AG04450 (cell line): ENCODE data around the gene DOK5. TPM values are rescaled to one million over a fixed set of nuclear protein-coding genes. Genes with fewer than 3 reads are reported as not detected.

ENCODE experiments used
- CTCF ChIA-PET: fragments of 300-600, 350-600 bp; formaldehyde crosslinking; extraction: SDS; loops from one replicate; lab custom pipeline; 2022; ENCODE audit warnings: antibody characterized with exemption, inconsistent platforms; lab: Charles Lee
- POLR2A ChIA-PET: fragments of 350-600 bp; formaldehyde crosslinking; extraction: SDS; loops from one replicate; lab custom pipeline; 2021; ENCODE audit warnings: antibody characterized with exemption, inconsistent platforms; lab: Yijun Ruan, JAX
- DNase-seq: peaks from one replicate; pipeline ENCODE4 v3.0.0-alpha.2; 2011; ENCODE audit warnings: low read depth, low spot score
- H3K27ac ChIP-seq: one replicate; pipeline ENCODE4 v1.5.1; 2012; ENCODE audit warnings: low read depth, low read length, control low read depth
- H3K27me3 ChIP-seq: one replicate; pipeline ENCODE4 v1.6.0; 2012; ENCODE audit warnings: low read length; ENCODE audit not compliant: control insufficient read depth, insufficient read depth
- H3K4me3 ChIP-seq: 2 replicates; pipeline ENCODE4 v1.5.1; 2011; ENCODE audit warnings: mild to moderate bottlenecking, low read depth, low read length, control low read depth
- H3K9me3 ChIP-seq: 2 replicates; pipeline ENCODE4 v1.5.1; 2012; ENCODE audit warnings: low read length; ENCODE audit not compliant: control insufficient read depth, insufficient read depth
- polyA plus RNA-seq: library from polyadenylated mRNA; depleted of rRNA; stranded (reverse); fragments of >200 nt; gene quantifications from 2 replicates; pipeline ENCODE4 v1.2.3, GENCODE V29; 2011
- TF ChIP-seq, protein P1 (sequence below): IDR thresholded peaks from 2 replicates; pipeline ENCODE4 v1.5.1; 2011; ENCODE audit warnings: low read depth, low read length, control low read depth, inconsistent platforms

Gene DOK5
- polyA plus RNA-seq, 1 experiment = 1.9 TPM

DNA sequence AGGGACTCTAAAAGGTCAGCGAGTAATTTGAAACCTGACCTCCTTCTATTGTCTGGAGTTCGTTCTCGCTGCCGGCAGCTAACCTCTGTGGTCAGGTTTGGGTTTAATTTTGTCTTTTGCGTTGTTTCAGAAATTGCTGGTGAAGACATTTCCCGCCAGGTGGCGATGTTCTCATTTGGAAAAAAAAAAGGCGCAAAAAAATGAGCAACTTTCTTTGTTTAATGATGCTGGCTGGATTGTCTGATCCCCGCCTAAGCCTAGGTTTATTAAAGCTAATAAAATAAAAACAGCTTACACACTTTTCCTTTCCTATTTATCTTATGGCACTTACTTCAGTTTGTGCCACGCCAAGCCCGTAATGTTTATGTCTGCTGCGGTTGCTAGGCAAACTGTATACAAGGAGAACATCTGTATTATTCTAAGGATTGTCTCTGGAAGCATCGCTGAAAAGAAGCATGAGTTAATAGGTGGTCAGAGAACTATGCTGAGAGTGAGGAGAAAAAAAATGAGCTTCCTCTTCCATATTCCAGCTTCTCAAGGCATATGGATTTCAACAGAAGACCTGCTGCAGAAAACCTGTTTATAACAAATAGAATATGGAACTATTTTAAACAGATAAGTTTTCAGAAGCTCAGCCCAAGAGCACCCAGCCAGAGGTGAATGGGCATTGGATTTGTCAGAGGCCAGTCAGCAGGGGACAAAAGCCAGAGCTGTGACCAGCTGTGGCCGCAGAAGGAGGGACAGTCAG, 205.7 kb downstream of the DOK5 start:
- H3K9me3 ChIP-seq = no peaks in the 10 kb centered on the region
- TF ChIP-seq, protein P1, sequence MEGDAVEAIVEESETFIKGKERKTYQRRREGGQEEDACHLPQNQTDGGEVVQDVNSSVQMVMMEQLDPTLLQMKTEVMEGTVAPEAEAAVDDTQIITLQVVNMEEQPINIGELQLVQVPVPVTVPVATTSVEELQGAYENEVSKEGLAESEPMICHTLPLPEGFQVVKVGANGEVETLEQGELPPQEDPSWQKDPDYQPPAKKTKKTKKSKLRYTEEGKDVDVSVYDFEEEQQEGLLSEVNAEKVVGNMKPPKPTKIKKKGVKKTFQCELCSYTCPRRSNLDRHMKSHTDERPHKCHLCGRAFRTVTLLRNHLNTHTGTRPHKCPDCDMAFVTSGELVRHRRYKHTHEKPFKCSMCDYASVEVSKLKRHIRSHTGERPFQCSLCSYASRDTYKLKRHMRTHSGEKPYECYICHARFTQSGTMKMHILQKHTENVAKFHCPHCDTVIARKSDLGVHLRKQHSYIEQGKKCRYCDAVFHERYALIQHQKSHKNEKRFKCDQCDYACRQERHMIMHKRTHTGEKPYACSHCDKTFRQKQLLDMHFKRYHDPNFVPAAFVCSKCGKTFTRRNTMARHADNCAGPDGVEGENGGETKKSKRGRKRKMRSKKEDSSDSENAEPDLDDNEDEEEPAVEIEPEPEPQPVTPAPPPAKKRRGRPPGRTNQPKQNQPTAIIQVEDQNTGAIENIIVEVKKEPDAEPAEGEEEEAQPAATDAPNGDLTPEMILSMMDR = peak; percentile 64
- no peak overlapping the region for H3K27ac ChIP-seq
- CTCF ChIA-PET = interaction anchor here (0.6 to 4.8 kb wide), 26 partner anchors 10 to 1668 kb away, joined by 3 to 44 read pairs (median 3); partner anchors contain the start of gene MC3R
- no peaks in the 10 kb centered on the region for H3K27me3 ChIP-seq
- DNase-seq = no peak
- H3K4me3 ChIP-seq = no peak overlapping the region
- POLR2A ChIA-PET = no interaction called here

DNA sequence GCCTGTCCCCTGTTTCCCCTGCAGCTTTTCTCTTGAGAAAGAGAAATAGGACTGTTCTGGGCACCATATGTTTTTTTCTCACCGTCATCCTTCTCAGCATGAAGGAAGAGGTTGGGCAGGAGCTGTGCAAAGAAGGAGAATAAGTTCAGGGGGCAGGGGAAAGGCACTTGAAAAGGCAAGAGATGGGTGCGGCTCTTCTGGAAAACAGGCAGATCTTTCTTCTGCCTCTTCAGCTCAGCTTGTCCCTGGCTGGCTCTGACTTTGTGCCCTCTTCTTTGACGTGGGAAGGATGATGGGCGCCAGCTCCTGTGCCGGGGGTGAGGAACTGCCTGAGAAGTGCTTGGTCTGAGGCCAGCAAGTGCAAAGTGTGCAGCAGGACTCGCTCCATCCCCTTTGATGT, 206.5 kb downstream of the DOK5 start:
- ChIA-PET POLR2A (no interaction called here), CTCF (interaction anchor here (0.6 to 4.8 kb wide), 14 partner anchors 11 to 1668 kb away, joined by 3 to 44 read pairs (median 4); partner anchors contain the start of gene MC3R)
- TF ChIP-seq, protein P1 = no peak
- Histone ChIP-seq H3K9me3 (no peaks in the 10 kb centered on the region), H3K27me3 (no peaks in the 10 kb centered on the region), H3K27ac (no peak overlapping the region), H3K4me3 (no peak overlapping the region)
- no peak for DNase-seq

DNA sequence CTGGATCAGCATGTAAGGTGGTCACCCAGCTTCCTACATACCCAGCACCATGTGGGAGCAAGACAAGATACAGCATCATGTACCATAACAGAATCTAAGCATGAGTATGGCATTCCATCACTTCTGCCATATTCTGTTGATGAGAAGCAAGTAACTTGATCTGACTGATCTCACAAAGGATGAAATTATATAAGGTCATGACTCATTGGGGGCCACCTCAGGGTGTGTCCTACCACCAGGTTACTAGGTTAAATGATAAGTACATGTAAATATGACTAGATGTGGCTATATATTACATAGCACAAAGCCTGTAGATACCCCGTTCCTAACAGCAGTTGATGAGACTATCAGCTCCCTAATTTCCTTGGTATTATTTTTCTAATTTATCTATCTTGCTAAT, 213.1 kb downstream of the DOK5 start:
- TF ChIP-seq, protein P1 = no peak
- ChIA-PET POLR2A (no interaction called here), CTCF (no interaction called here)
- no peak for DNase-seq
- Histone ChIP-seq H3K4me3 (no peak overlapping the region), H3K27ac (no peak overlapping the region), H3K9me3 (no peaks in the 10 kb centered on the region), H3K27me3 (no peaks in the 10 kb centered on the region)

DNA sequence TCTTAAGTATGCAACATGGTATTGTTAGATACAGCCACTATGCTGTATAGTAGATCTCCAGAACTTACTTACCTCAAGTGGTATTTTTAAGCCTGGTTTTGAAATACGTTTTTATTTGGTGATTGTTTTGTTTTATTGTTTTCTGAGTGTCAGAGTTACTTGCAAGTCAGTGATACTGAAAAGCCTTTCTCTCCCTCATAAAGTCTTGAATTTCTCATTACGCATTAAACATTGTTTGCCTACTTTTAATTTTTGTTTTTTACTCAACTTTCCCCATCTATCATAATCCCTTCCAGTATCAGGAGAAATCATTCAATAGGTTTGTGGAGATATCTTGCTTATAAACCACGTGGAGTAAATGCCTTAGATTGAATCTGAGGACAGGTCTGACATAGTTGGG, 214.9 kb downstream of the DOK5 start:
- TF ChIP-seq, protein P1 = no peak
- CTCF ChIA-PET = interaction anchor here (0.6 kb wide), 1 partner anchor 223 kb away, joined by 4 read pairs; no protein-coding TSS in a partner anchor
- Histone ChIP-seq H3K4me3 (no peak overlapping the region), H3K9me3 (no peaks in the 10 kb centered on the region), H3K27me3 (no peaks in the 10 kb centered on the region), H3K27ac (no peak overlapping the region)
- no peak for DNase-seq
- POLR2A ChIA-PET = no interaction called here

DNA sequence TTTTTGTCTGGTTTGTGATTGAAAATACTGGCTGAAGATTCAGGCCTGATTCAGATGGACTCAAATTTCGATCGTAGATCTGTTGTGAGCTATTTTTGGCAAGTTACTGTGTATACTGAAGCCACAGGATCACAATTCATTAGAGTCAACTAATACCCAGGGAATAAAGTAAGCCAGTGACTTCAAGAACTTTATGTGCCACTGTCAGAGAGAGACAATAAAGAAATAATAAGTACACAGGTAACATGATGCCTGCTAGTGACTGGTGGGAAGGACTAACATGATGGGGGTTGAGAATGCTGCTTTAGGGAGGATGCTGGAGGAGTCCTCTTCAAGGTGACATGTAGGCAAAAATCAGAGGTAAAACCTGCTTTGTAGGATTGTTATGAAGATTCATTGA, 215.9 kb downstream of the DOK5 start:
- H3K27me3 ChIP-seq = no peaks in the 10 kb centered on the region
- ChIA-PET CTCF (no interaction called here), POLR2A (no interaction called here)
- no peak overlapping the region for H3K27ac ChIP-seq
- H3K4me3 ChIP-seq = no peak overlapping the region
- H3K9me3 ChIP-seq = no peaks in the 10 kb centered on the region
- no peak for DNase-seq
- TF ChIP-seq, protein P1 = no peak
